Measurements from ENCODE around the gene SLC25A47.

- TF ChIP-seq ZNF274 (IDR thresholded peaks at IDR 0.05; ENCODE audit: low read depth, low read length) (no peak), YY1 (IDR thresholded peaks at IDR 0.05; ENCODE audit: insufficient read depth, insufficient read length) (no peak)
Observed at GRCh38 chr14:100330388-100330931, 7.3 kb downstream of the SLC25A47 start.

Data from NT2/D1 (cell line).